PFSK-1 (cell line): ENCODE results near the gene GCSAM.

Experiments
- POLR2AphosphoS5 ChIP-seq: IDR thresholded peaks from 2 replicates; pipeline ENCODE4 v1.6.1; 2012; ENCODE audit warnings: low read depth, mild to moderate bottlenecking, control low read depth, low read length, moderate library complexity
- REST ChIP-seq, 2 experiments: IDR thresholded peaks; 2 replicates each; pipeline versions ENCODE4 v1.6.1 to v1.8.0; 2011 to 2012; ENCODE audit warnings: low read depth in 2 of 2, low read length in 2 of 2, control low read depth in 1 of 2, inconsistent platforms in 1 of 2, mild to moderate bottlenecking in 1 of 2, moderate library complexity in 1 of 2; ENCODE audit not compliant: insufficient read depth in 1 of 2
- TAF1 ChIP-seq: IDR thresholded peaks from 2 replicates; pipeline ENCODE4 v1.6.1; 2012; ENCODE audit warnings: low read length, control low read depth, borderline replicate concordance; ENCODE audit not compliant: insufficient read depth

GRCh38 chr3:112095731-112096130, 37.3 kb downstream of the GCSAM start:
- TF ChIP-seq POLR2AphosphoS5 (no peak), TAF1 (no peak), REST (IDR thresholded peaks at IDR 0.05; ENCODE audit: insufficient read depth in 1 of 2, low read depth in 2 of 2, low read length in 2 of 2) (no peak)
